B cell (primary cell): Measurements from ENCODE around the gene RNU4-1.

Experiments
- CTCF ChIP-seq: fragments of 200-600 bp; IDR thresholded peaks from one replicate; pipeline ENCODE4 v1.8.0; 2022; ENCODE audit warnings: antibody characterized with exemption, mild to moderate bottlenecking
- EZH2 ChIP-seq: IDR thresholded peaks from 2 replicates; pipeline ENCODE4 v1.6.1; 2012; ENCODE audit warnings: borderline replicate concordance, low read depth, mild to moderate bottlenecking, moderate library complexity, low read length; ENCODE audit not compliant: insufficient read depth, poor library complexity, severe bottlenecking

- TF ChIP-seq EZH2 (no peak), CTCF (no peak)
Observed at GRCh38 chr12:120276734-120277133, 16.3 kb downstream of the RNU4-1 start.
